HCT116 (cell line): ENCODE data around the gene SH3BP1. TPM values are rescaled to one million over a fixed set of nuclear protein-coding genes. Genes with fewer than 3 reads are reported as not detected.
A peak's percentile ranks its signal among the peaks of the same experiment; 100 is the strongest.

Experiments used
- ATAC-seq: fragments of 200-7000 bp; cut with Tn5 transposase; 2 replicates; pipeline ENCODE4 v1.9.1; 2020; ENCODE audit warnings: mild to moderate bottlenecking, moderate library complexity
- BruUV-seq: library from RNA; stranded (reverse); fragments of 400-500 nt; replicated peaks from 2 replicates; lab custom pipeline; 2021; lab: Mats Ljungman, UMichigan
- CTCF ChIA-PET: fragments of 300-600 bp; sonication (Branson Sonifier 250); formaldehyde crosslinking; loops from one replicate; lab custom pipeline; 2021; ENCODE audit warnings: antibody characterized with exemption; lab: Charles Lee
- POLR2A ChIA-PET: fragments of 300-600, 350-600 bp; sonication (Branson Sonifier 250); formaldehyde crosslinking; loops from one replicate; lab custom pipeline; 2021; ENCODE audit warnings: antibody characterized with exemption; lab: Charles Lee
- RAD21 ChIA-PET, 2 experiments: fragments of 300-600 bp; sonication (Branson Sonifier 250); formaldehyde crosslinking; loops; one replicate each; lab custom pipeline; 2023; ENCODE audit warnings: low total read pairs in 2 of 2; ENCODE audit not compliant: uncharacterized antibody in 2 of 2, unreplicated experiment in 2 of 2, low non-redundant PET in 1 of 2; lab: Charles Lee
- DNase-seq: peaks from one replicate; pipeline ENCODE4 v3.0.0-alpha.2; 2010; ENCODE audit warnings: low read depth, low spot score
- H2AFZ ChIP-seq: fragments of 200-600 bp; shearing (Covaris generic), sonication (generic); 2 replicates; pipeline ENCODE4 v1.6.1; 2017; ENCODE audit warnings: low read depth, mixed run types, mixed read lengths, antibody characterized with exemption, low read length; ENCODE audit not compliant: poor library complexity, severe bottlenecking
- H3K27ac ChIP-seq: 2 replicates; pipeline ENCODE4 v1.5.1; 2012; ENCODE audit warnings: low read depth, low read length
- H3K27me3 ChIP-seq: fragments of 200-600 bp; sonication (generic); 2 replicates; pipeline ENCODE4 v1.6.1; 2016; ENCODE audit warnings: mixed run types, low read length, mixed read lengths; ENCODE audit not compliant: insufficient read depth
- H3K36me3 ChIP-seq, 2 experiments: fragments of 200-500 bp in 1 of 2; fragments of 200-600 bp in 1 of 2; sonication (Bioruptor generic) in 1 of 2; sonication (generic) in 1 of 2; 2 replicates each; pipeline versions ENCODE4 v1.5.1 to v1.6.1; 2014 to 2016; ENCODE audit warnings: low read length in 2 of 2, inconsistent platforms in 1 of 2, mixed read lengths in 1 of 2, mixed run types in 1 of 2; ENCODE audit not compliant: insufficient read depth in 2 of 2, control insufficient read depth in 1 of 2
- H3K4me1 ChIP-seq, 2 experiments: fragments of 200-600 bp in 1 of 2; sonication (generic) in 1 of 2; 2 replicates each; pipeline versions ENCODE4 v1.5.1 to v1.6.1; 2012 to 2017; ENCODE audit warnings: low read length in 2 of 2, inconsistent platforms in 1 of 2, mild to moderate bottlenecking in 1 of 2, mixed read lengths in 1 of 2, mixed run types in 1 of 2, moderate library complexity in 1 of 2; ENCODE audit not compliant: insufficient read depth in 2 of 2, control insufficient read depth in 1 of 2
- H3K4me2 ChIP-seq: fragments of 200-600 bp; sonication (generic); 2 replicates; pipeline ENCODE4 v1.6.1; 2017; ENCODE audit warnings: mixed run types, low read length, mixed read lengths
- H3K4me3 ChIP-seq, 2 experiments: fragments of 200-600 bp in 1 of 2; sonication (generic) in 1 of 2; replicated peaks in 1 of 2; 2 replicates each; pipeline ENCODE4 v1.5.1; 2011 to 2016; ENCODE audit warnings: low read length in 2 of 2, control low read depth in 1 of 2, low read depth in 1 of 2, mild to moderate bottlenecking in 1 of 2, mixed read lengths in 1 of 2, mixed run types in 1 of 2
- H3K79me2 ChIP-seq: fragments of 200-600 bp; sonication (generic); 2 replicates; pipeline ENCODE4 v1.6.1; 2017; ENCODE audit warnings: mild to moderate bottlenecking, mixed run types, low read length, moderate library complexity, mixed read lengths; ENCODE audit not compliant: insufficient read depth
- H3K9ac ChIP-seq: fragments of 200-600 bp; sonication (generic); 2 replicates; pipeline ENCODE4 v1.6.1; 2016; ENCODE audit warnings: low read length, mixed read lengths
- H3K9me2 ChIP-seq: fragments of 200-600 bp; sonication (generic), shearing (Covaris generic); 2 replicates; pipeline ENCODE4 v1.6.1; 2017; ENCODE audit warnings: mixed run types, mild to moderate bottlenecking, moderate library complexity; ENCODE audit not compliant: insufficient read depth
- H3K9me3 ChIP-seq, 2 experiments: fragments of 200-500 bp in 1 of 2; fragments of 200-600 bp in 1 of 2; sonication (Bioruptor generic) in 1 of 2; sonication (generic) in 1 of 2; 2 replicates each; pipeline ENCODE4 v1.6.1; 2014 to 2017; ENCODE audit warnings: low read length in 2 of 2, mixed read lengths in 2 of 2, inconsistent platforms in 1 of 2, low read depth in 1 of 2, mild to moderate bottlenecking in 1 of 2, mixed run types in 1 of 2, moderate library complexity in 1 of 2; ENCODE audit not compliant: control insufficient read depth in 1 of 2, insufficient read depth in 1 of 2
- H4K20me1 ChIP-seq: fragments of 200-600 bp; sonication (generic), shearing (Covaris generic); 2 replicates; pipeline ENCODE4 v1.6.1; 2017; ENCODE audit warnings: mixed run types, mild to moderate bottlenecking, moderate library complexity; ENCODE audit not compliant: insufficient read depth
- ATF3 ChIP-seq: IDR thresholded peaks from 2 replicates; pipeline ENCODE4 v1.6.1; 2012
- CBX3 ChIP-seq: IDR thresholded peaks from 2 replicates; pipeline ENCODE4 v1.6.1; 2012; ENCODE audit warnings: low read depth
- CEBPB ChIP-seq: IDR thresholded peaks from 2 replicates; pipeline ENCODE4 v1.6.1; 2012; ENCODE audit warnings: low read depth
- CTCF ChIP-seq, 3 experiments: fragments of 200-600 bp in 1 of 3; sonication (generic) in 1 of 3; IDR thresholded peaks in 2 of 3; conservative IDR thresholded peaks in 1 of 3; 2 replicates each; pipeline ENCODE4 v1.5.1; 2012 to 2017; ENCODE audit warnings: low read depth in 2 of 3, low read length in 2 of 3, antibody characterized with exemption in 1 of 3, borderline replicate concordance in 1 of 3, control low read depth in 1 of 3, mild to moderate bottlenecking in 1 of 3, mixed read lengths in 1 of 3, mixed run types in 1 of 3, moderate library complexity in 1 of 3; ENCODE audit not compliant: insufficient read depth in 1 of 3
- EGR1 ChIP-seq: IDR thresholded peaks from 2 replicates; pipeline ENCODE4 v1.6.1; 2012; ENCODE audit warnings: low read depth
- ELF1 ChIP-seq: IDR thresholded peaks from 2 replicates; pipeline ENCODE4 v1.6.1; 2012; ENCODE audit warnings: low read depth, borderline replicate concordance
- EZH2 ChIP-seq: fragments of 200-600 bp; sonication (generic); IDR thresholded peaks from 2 replicates; pipeline ENCODE4 v1.6.1; 2017; ENCODE audit warnings: antibody characterized with exemption, mixed run types
- EZH2phosphoT487 ChIP-seq: fragments of 200-600 bp; IDR thresholded peaks from 2 replicates; pipeline ENCODE4 v1.6.1; 2018; ENCODE audit warnings: antibody characterized with exemption, borderline replicate concordance
- FOSL1 ChIP-seq: IDR thresholded peaks from 2 replicates; pipeline ENCODE4 v1.6.1; 2012; ENCODE audit warnings: low read depth
- JUND ChIP-seq: IDR thresholded peaks from 2 replicates; pipeline ENCODE4 v1.6.1; 2012
- MAX ChIP-seq: IDR thresholded peaks from 2 replicates; pipeline ENCODE4 v1.6.1; 2012
- POLR2A ChIP-seq: IDR thresholded peaks from 2 replicates; pipeline ENCODE4 v1.7.0; 2011; ENCODE audit warnings: borderline replicate concordance; ENCODE audit not compliant: insufficient read depth, insufficient read length; ENCODE audit errors: extremely low read depth
- POLR2AphosphoS5 ChIP-seq: IDR thresholded peaks from 2 replicates; pipeline ENCODE4 v1.6.1; 2011; ENCODE audit warnings: mild to moderate bottlenecking, low read depth, low read length, moderate library complexity
- REST ChIP-seq: IDR thresholded peaks from 2 replicates; pipeline ENCODE4 v1.6.1; 2012; ENCODE audit warnings: low read depth
- SIN3A ChIP-seq: IDR thresholded peaks from 2 replicates; pipeline ENCODE4 v1.6.1; 2012; ENCODE audit warnings: low read depth
- SP1 ChIP-seq: IDR thresholded peaks from 2 replicates; pipeline ENCODE4 v1.6.1; 2012; ENCODE audit warnings: low read depth
- SRF ChIP-seq: IDR thresholded peaks from 2 replicates; pipeline ENCODE4 v1.6.1; 2012; ENCODE audit warnings: low read depth
- TCF7L2 ChIP-seq: IDR thresholded peaks from 2 replicates; pipeline ENCODE4 v1.7.0; 2011; ENCODE audit warnings: borderline replicate concordance, inconsistent platforms; ENCODE audit not compliant: insufficient read depth, insufficient read length; ENCODE audit errors: extremely low read depth
- ZNF274 ChIP-seq: fragments of 200-500 bp; sonication (Bioruptor generic); IDR thresholded peaks from 2 replicates; pipeline ENCODE4 v1.6.1; 2014; ENCODE audit warnings: mild to moderate bottlenecking, low read depth, low read length, inconsistent platforms
- intact Hi-C: fragments of 100-400 bp; cut with micrococcal nuclease; formaldehyde crosslinking; loops from 2 replicates; pipeline ENCODE4 v1.10.0; 2022
- total RNA-seq: library from RNA; stranded (reverse); gene quantifications from one replicate; pipeline ENCODE4 v1.2.1, GENCODE V29; 2021; ENCODE audit not compliant: unreplicated experiment

SH3BP1 gene
- total RNA-seq, 1 experiment from 2014 or later: 48.4 TPM

- ATAC-seq: no peak
- no peak for DNase-seq
- intact Hi-C loops: no loop called here
- Histone ChIP-seq H3K27me3 (no peaks in the 10 kb centered on the region), H3K4me3 (no peak overlapping the region), H3K9ac (no peak overlapping the region), H3K9me2 (no peaks in the 10 kb centered on the region), H2AFZ (no peak overlapping the region), H3K4me2 (peak overlapping the region; percentile 91; the same call in 1 of the 2 replicates), H3K4me1 (peaks cover 24 to 40% of the 10 kb centered on the region in 2 experiments), H4K20me1 (no peaks in the 10 kb centered on the region), H3K79me2 (peaks cover 30% of the 10 kb centered on the region), H3K36me3 (peaks cover 4 to 9% of the 10 kb centered on the region in 2 experiments; a peak in 3 of 4 replicates), H3K27ac (no peak overlapping the region; the same call in 1 of the 2 replicates), H3K9me3 (no peaks in the 10 kb centered on the region)
- ChIA-PET RAD21 (interaction anchor here in 1 of 2 experiments (0.6 kb wide), 1 partner anchor 9 kb away, joined by 4 read pairs; no protein-coding TSS in a partner anchor), POLR2A (no interaction called here), CTCF (no interaction called here)
- TF ChIP-seq TCF7L2 (no peak), POLR2A (no peak), FOSL1 (no peak), JUND (no peak), REST (no peak), POLR2AphosphoS5 (no peak), CEBPB (no peak), SIN3A (no peak), MAX (no peak), SRF (no peak), ELF1 (no peak), CBX3 (no peak), CTCF (IDR thresholded peaks at IDR 0.05 in 2 of 3, conservative IDR thresholded peaks at IDR 0.05 in 1 of 3; ENCODE audit: borderline replicate concordance in 1 of 3, insufficient read depth in 1 of 3, low read depth in 2 of 3, low read length in 2 of 3) (no peak), SP1 (no peak), ATF3 (no peak), EZH2phosphoT487 (no peak), EZH2 (no peak), ZNF274 (no peak), EGR1 (no peak)
- BruUV-seq: no TSS peak
These were observed 28.3 kb upstream of the SH3BP1 start for GRCh38 chr22:37611207-37611606.
